Measurements from ENCODE around the gene KDM5B.
A peak's percentile ranks its signal among the peaks of the same experiment; 100 is the strongest.
"Not testable (repeated sequence)": the region's sequence is repeated elsewhere in the genome, so short reads cannot be mapped to it uniquely, and the experiment has no call there.

The KDM5B gene

DNA sequence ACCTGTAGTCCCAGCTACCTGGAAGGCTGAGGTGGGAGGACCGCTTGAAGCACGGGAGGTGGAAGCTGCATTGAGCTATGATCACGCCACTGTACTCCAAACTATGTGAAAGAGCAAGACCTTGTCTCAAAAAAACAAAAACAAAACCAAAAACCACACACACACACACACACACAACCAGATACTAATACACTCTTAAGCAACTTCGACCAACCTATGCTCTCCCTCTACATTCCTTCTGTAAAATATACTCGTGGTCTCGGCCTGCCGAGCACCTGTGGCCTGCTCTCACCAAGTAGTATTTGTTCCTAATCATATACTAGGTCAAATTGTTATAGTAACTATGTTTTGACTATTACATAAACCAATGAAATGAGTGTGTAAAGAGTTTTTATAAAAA, 84.5 kb downstream of the KDM5B start:
- Histone ChIP-seq H3K27me3 (peaks cover 0 to 6% (median 0%) of the 10 kb centered on the region in 11 experiments; a peak in 4 of 22 replicates), H3K27ac (no peak overlapping the region), H3K4me1 (peaks cover 0 to 18% (median 7%) of the 10 kb centered on the region in 10 experiments; a peak in 12 of 20 replicates), H4K20me1 (peaks cover 5 to 72% (median 25%) of the 10 kb centered on the region in 11 experiments; a peak in 17 of 22 replicates), H3K4me3 (no peak overlapping the region), H3K36me3 (peaks cover 35 to 53% (median 43%) of the 10 kb centered on the region in 11 experiments), H3K9ac (no peak overlapping the region), H3K9me3 (replicated peaks in 1 of 11) (no peaks in the 10 kb centered on the region), H3K4me2 (no peak overlapping the region)
- no peak for TF ChIP-seq Cebpa-rat (IDR thresholded peaks at IDR 0.05)

DNA sequence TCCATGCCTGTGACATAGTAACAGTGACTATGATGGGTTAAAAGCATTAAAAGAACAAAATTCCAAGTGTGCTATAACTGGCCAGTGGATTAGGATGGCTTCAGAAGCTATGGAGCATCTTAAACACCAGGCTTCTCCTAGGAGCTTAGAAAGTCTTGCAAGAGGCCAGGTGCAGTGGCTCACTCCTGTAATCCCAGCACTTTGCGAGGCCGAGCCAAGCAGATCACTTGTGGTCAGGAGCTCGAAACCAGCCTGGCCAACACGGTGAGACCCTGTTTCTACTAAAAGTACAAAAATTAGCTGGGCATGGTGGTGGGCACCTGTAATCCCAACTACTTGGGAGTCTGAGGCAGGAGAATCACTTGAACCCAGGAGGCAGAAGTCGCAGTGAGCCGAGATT, 85.2 kb downstream of the KDM5B start:
- not testable (repeated sequence) for H3K4me2 ChIP-seq; H3K4me3 ChIP-seq; H3K9me3 ChIP-seq (replicated peaks in 1 of 11); H3K27ac ChIP-seq; H3K9ac ChIP-seq
- peaks cover 29 to 47% (median 37%) of the 10 kb centered on the region in 11 experiments for H3K36me3 ChIP-seq
- peaks cover 0 to 13% (median 2%) of the 10 kb centered on the region in 10 experiments; a peak in 5 of 20 replicates for H3K4me1 ChIP-seq
- peaks cover 0 to 13% (median 0%) of the 10 kb centered on the region in 11 experiments; a peak in 4 of 22 replicates for H3K27me3 ChIP-seq
- peaks cover 0 to 65% (median 19%) of the 10 kb centered on the region in 11 experiments; a peak in 15 of 22 replicates for H4K20me1 ChIP-seq

DNA sequence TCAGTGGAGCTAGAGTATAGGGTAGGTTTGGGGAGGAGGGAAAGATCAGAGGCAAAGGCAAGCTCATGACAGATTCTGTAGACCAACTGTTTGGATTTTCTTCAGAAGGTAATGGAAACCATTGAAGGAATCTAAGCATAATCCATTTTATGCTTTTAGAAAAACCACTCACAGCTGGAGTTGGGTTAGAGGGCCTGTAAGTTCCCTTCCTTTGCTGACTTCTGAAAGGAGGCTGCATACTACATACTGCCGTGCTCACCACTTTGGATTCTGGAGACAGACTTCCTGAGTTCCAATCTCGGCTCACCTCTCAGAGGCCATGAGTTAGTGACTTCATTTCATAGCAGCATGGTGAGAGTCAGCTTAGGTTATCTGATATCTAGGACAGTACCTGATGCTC, 91.6 kb downstream of the KDM5B start:
- H3K9ac ChIP-seq: no peak overlapping the region
- H3K4me2 ChIP-seq: no peak overlapping the region
- H3K27ac ChIP-seq: no peak overlapping the region
- H3K4me1 ChIP-seq: peaks cover 0 to 9% (median 0%) of the 10 kb centered on the region in 10 experiments; a peak in 2 of 20 replicates
- TF ChIP-seq Cebpa-rat (IDR thresholded peaks at IDR 0.05): no peak
- H3K27me3 ChIP-seq: peaks cover 5 to 65% (median 12%) of the 10 kb centered on the region in 11 experiments; a peak in 21 of 22 replicates
- H3K9me3 ChIP-seq (replicated peaks in 1 of 11): no peaks in the 10 kb centered on the region
- H3K36me3 ChIP-seq: no peaks in the 10 kb centered on the region
- H4K20me1 ChIP-seq: peaks cover 0 to 48% (median 0%) of the 10 kb centered on the region in 11 experiments; a peak in 7 of 22 replicates
- H3K4me3 ChIP-seq: no peak overlapping the region

DNA sequence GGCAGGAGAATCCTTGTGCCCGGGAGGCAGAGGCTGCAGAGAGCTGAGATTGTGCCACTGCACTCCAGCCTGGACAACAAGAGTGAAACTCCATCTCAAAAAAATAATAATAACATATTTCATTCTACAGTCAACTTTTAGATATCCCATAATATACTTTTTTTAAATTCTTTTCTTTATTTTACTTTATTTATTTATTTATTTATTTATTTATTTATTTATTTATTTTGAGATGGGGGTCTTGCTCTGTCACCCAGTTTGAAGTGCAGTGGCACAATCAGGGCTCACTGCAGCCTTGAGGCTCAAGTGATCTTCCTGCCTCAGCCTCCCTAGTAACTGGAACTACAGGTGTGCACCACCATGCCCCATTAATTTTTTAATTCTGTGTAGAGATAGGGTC, 94.0 kb downstream of the KDM5B start:
- not testable (repeated sequence) for H3K4me3 ChIP-seq; H3K4me2 ChIP-seq; H3K27ac ChIP-seq; H3K9me3 ChIP-seq (replicated peaks in 1 of 11); H3K36me3 ChIP-seq; H3K9ac ChIP-seq
- peaks cover 12 to 24% (median 15%) of the 10 kb centered on the region in 10 experiments for H3K4me1 ChIP-seq
- peaks cover 29 to 89% (median 37%) of the 10 kb centered on the region in 11 experiments for H3K27me3 ChIP-seq
- peaks cover 0 to 61% (median 15%) of the 10 kb centered on the region in 11 experiments; a peak in 16 of 22 replicates for H4K20me1 ChIP-seq

DNA sequence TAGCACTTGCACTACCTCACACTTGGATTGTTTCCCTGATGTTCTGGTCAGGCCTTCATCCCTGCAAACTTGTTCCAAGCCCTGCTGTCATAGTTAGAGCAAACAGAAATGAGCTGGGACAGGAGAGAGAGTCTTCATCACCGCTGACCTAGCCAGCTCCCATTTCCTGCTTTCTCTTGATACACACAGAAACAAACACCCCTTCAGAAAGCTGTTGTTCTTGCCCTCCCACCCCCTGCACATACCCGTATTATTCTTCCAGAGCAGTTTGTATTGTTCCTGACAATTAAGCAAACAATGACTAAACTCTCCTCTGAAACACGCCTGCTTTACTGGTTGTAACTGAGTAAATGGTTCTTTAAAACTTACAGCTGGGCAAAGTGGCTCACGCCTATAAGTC, 95.1 kb downstream of the KDM5B start:
- H3K4me1 ChIP-seq: peaks cover 13 to 19% (median 16%) of the 10 kb centered on the region in 10 experiments
- H3K27me3 ChIP-seq: peaks cover 40 to 89% (median 48%) of the 10 kb centered on the region in 11 experiments
- no peak overlapping the region for H3K27ac ChIP-seq
- TF ChIP-seq Cebpa-rat (IDR thresholded peaks at IDR 0.05): no peak
- 0 out of 22 replicates have a peak overlapping the region, but pooled peaks of 1 of the 11 experiments have one; percentile 5 for H3K4me2 ChIP-seq
- peaks cover 0 to 65% (median 24%) of the 10 kb centered on the region in 11 experiments; a peak in 17 of 22 replicates for H4K20me1 ChIP-seq
- no peak overlapping the region for H3K4me3 ChIP-seq
- H3K36me3 ChIP-seq: no peaks in the 10 kb centered on the region
- H3K9ac ChIP-seq: no peak overlapping the region
- no peaks in the 10 kb centered on the region for H3K9me3 ChIP-seq (replicated peaks in 1 of 11)

DNA sequence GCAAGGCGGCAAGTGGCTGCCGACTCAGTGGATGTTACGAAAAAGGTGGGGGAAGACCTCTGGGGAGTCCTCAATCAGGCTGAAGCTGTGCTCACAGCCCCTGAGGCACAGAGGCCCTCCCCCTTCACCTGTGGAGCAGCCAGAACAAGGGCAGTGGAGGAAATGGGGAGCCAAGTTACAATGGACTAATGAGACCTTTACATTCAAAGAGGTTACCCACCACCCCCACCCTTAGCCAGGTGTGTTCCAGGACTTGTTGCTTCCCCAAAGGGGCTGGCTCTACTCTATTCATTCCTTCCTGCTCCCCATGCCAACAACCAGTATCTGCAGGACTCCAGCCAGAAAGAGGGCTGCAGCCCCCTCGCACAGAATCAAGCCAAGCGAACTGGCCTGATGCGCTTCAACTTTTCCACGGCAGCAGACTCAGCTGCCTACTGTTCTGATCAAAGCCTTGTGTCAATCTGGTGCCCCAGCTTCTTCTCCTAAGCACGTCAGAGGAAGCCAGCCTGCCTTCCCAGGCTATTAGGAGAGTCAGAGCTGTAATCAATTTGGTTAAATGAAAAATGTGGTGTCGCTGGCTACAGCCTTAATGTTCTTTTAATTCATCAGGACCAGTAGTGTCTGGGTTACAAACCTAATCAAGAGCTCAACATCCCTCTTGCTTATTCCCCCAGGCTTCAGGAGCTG, 96.1 kb downstream of the KDM5B start:
- TF ChIP-seq Cebpa-rat (IDR thresholded peaks at IDR 0.05): no peak
- no peak overlapping the region for H3K9ac ChIP-seq
- no peak overlapping the region for H3K27ac ChIP-seq
- H3K4me1 ChIP-seq: peaks cover 13 to 19% (median 16%) of the 10 kb centered on the region in 10 experiments
- H3K4me2 ChIP-seq: 0 out of 22 replicates have a peak overlapping the region, but pooled peaks of 1 of the 11 experiments have one; percentile 5
- no peaks in the 10 kb centered on the region for H3K9me3 ChIP-seq (replicated peaks in 1 of 11)
- H4K20me1 ChIP-seq: peaks cover 0 to 70% (median 25%) of the 10 kb centered on the region in 11 experiments; a peak in 17 of 22 replicates
- peaks cover 50 to 92% (median 58%) of the 10 kb centered on the region in 11 experiments for H3K27me3 ChIP-seq
- H3K36me3 ChIP-seq: no peaks in the 10 kb centered on the region
- H3K4me3 ChIP-seq: no peak overlapping the region

DNA sequence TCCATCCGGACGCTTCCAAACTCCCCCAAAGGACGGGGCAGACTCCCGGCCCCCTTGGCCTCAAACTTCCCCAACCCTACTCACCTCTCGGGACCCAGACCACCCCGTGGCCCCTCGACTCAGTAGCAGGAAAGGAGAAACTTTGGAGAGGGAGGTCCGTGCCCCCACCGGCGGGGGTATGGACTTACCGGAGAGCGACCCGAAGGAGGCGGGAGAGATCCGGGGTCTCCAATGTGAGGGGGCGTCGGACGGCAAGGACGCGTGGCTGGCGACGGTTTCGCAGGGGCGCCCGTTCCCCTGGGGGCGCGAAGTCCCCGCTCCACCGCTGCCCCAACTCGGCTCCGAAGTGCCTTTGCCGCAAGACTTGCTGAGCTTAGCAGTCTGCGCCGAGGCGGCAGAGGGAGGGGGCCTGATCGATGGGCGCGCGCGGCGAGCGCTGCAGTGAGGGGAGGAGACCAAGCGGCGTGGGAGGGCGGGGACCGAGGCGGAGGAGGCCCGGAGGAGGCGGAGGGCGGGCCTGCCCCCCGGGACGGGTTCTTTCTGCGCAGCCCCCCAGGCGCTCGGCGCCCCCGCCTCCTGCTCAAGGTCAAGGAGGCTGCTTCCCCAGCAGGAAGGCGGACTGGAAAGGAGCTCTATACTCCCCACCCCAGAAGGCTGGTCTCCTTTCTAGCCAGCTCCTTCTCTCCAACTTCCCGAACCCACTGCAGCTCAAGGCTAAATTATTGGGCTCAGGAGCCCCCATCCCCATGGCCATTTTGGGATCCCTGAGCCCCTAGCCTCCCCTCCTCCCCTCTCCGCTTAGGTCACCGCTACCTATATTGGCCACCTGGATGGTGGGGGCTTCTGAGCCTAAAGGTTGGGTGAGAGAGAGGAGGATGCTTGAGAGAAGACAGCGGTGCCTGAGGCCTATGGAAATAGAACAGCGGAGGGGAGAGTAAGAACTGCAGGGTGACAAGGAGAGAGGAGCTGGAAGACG, 97.9 kb downstream of the KDM5B start, which contains the start of gene SYT2:
Gene SYT2, minus strand, starts transcription at position 385 of the 976 bp plus-strand sequence. CDS start 104,682 bp downstream, outside the sequence.
- H3K27me3 ChIP-seq: peaks cover 51 to 92% (median 72%) of the 10 kb centered on the region in 11 experiments

DNA sequence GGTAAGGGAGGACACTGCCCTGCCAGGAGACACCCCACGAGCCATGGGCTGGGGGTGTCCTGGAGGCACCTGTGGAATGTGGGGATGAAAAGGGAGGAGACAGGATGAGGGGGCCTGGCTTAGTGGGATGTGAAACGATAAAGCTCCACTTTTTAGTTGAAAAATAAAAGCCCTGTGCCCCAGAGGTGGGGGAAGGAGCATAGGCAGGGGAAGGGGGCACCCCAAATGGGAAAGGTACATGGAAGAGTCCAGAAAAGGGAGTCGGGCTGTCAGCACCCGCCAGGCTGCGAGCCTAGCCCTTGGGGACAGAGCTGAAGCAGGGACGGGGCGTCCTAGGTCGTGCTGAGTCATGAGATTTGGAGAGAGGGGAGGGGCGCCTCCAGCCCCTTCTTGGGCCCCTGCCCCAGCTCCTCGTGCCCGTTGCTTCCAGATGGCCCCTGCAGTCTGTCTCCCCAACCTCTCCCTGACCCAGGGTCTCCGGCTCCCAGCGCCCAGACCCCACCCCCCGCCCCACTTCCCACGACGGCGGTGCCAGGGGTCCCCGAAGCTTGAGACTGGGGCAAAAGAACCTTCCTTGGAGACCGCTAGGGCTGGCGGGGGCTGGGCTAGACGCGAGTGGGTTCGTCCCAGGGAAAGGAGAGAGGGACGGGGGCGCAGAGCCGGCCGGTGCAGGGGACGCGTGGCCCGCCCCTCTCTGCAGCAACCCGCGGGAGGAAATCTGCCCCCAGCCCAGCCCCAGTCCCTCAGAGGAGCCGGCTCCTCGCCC, 98.8 kb downstream of the KDM5B start:
- peaks cover 0 to 89% (median 25%) of the 10 kb centered on the region in 11 experiments; a peak in 17 of 22 replicates for H4K20me1 ChIP-seq
- TF ChIP-seq Cebpa-rat (IDR thresholded peaks at IDR 0.05): no peak
- H3K27me3 ChIP-seq: peaks cover 51 to 92% (median 75%) of the 10 kb centered on the region in 11 experiments
- H3K4me2 ChIP-seq: peak overlapping the region; percentile 79 to 99 (median 94)
- no peaks in the 10 kb centered on the region for H3K36me3 ChIP-seq
- H3K9me3 ChIP-seq (replicated peaks in 1 of 11): no peaks in the 10 kb centered on the region
- H3K4me3 ChIP-seq: peak overlapping the region; percentile 35 to 66 (median 55)
- peaks cover 13 to 19% (median 16%) of the 10 kb centered on the region in 10 experiments for H3K4me1 ChIP-seq
- H3K9ac ChIP-seq: peak overlapping the region in 10 of 11 experiments; percentile 4 to 53 (median 40); a peak in 11 of 22 replicates
- no peak overlapping the region for H3K27ac ChIP-seq

More for the DNA sequence above, 97.9 kb downstream of the KDM5B start, which contains the start of gene SYT2:
- Histone ChIP-seq H3K4me3 (peak within 1 kb of the TSS; percentile 35 to 66 (median 55)), H3K9me3 (replicated peaks in 1 of 11) (no peaks in the 10 kb centered on the region), H3K9ac (peak within 1 kb of the TSS in 10 of 11 experiments; percentile 4 to 53 (median 40); a peak in 12 of 22 replicates), H4K20me1 (peaks cover 0 to 84% (median 25%) of the 10 kb centered on the region in 11 experiments; a peak in 17 of 22 replicates), H3K4me1 (peaks cover 13 to 19% (median 16%) of the 10 kb centered on the region in 10 experiments), H3K36me3 (no peaks in the 10 kb centered on the region), H3K27ac (no peak within 1 kb of the TSS), H3K4me2 (peak within 1 kb of the TSS; percentile 79 to 99 (median 94))
- no peak for TF ChIP-seq Cebpa-rat (IDR thresholded peaks at IDR 0.05)
